ENCODE data around the gene SSU72. TPM values are rescaled to one million over a fixed set of nuclear protein-coding genes. Genes with fewer than 3 reads are reported as not detected.

SSU72 gene
- total RNA-seq, 1 donor from 2014 or later, result 116 TPM

DNA sequence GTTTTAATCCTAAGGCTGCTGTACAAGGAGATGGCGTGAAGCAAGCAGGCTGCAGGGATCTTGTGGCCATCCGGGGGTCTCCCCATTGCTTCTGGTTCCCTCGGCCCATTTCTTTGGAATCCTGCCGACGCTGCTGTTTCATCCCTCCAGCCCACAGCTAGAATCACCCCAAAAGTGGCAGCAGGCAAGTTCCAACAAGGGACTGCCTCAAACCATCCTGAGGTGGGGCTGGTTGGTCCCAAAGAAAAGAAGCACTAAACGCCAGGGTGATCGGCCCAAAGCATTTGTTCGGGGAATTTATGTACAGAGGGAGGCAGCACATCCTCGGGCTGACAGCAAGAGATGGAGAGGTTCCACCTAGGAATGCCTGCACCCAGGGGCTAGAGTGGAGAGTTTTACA is 36.1 kb upstream of the SSU72 start:
- no peak for DNase-seq (ENCODE audit: low spot score)

DNA sequence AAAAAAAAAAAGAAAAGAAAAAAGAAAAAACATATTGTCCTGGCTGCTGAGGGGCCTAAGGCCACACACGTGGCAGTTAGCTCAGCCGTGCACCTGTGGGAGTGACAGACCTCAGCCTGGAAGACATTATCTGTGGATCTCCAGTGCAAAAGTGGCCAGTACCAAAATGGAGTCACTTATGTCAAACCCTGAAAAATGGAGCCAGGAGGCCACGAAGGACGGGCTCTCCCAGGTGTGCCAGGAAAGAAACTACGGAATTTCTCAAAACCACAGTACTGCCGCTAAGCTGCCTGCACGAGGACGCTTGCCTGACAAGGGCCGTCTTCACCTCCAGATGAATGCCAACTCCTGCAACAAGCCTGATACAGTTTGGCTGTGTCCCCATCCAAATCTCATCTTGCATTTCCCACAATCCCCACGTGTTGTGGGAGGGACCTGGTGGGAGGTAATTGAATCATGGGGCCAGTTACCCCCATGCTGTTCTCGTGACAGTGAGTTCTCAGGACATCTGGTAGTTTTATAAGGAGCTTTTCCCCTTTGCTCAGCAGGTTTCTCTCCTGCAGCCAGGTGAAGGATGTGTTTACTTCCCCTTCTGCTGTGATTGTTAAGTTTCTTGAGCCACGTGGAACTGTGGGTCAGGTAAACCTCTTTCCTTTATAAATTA is 35.3 kb upstream of the SSU72 start:
- no peak for DNase-seq (ENCODE audit: low spot score)

DNA sequence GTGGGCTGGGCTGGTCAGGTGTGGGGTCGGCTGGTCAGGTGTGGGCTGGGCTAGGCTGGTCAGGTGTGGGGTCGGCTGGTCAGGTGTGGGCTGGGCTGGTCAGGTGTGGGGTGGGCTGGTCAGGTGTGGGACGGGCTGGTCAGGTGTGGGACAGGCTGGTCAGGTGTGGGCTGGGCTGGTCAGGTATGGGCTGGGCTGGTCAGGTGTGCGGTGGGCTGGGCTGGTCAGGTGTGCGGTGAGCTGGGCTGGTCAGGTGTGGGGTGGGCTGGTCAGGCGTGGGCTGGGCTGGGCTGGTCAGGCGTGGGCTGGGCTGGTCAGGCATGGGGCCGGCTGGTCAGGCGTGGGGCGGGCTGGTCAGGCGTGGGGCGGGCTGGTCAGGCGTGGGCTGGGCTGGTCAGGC is 31.6 kb upstream of the SSU72 start:
- DNase-seq (ENCODE audit: low spot score), result no peak

DNA sequence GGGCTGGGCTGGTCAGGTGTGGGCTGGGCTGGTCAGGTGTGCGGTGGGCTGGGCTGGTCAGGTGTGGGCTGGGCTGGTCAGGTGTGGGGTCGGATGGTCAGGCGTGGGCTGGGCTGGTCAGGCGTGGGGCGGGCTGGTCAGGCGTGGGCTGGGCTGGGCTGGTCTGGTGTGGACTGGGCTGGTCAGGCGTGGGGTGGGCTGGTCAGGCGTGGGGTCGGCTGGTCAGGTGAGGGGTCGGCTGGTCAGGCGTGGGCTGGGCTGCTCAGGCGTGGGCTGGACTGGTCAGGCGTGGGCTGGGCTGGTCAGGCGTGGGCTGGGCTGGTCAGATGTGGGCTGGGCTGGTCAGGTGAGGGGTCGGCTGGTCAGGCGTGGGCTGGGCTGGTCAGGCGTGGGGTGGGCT is 31.1 kb upstream of the SSU72 start:
- no peak for DNase-seq (ENCODE audit: low spot score)

DNA sequence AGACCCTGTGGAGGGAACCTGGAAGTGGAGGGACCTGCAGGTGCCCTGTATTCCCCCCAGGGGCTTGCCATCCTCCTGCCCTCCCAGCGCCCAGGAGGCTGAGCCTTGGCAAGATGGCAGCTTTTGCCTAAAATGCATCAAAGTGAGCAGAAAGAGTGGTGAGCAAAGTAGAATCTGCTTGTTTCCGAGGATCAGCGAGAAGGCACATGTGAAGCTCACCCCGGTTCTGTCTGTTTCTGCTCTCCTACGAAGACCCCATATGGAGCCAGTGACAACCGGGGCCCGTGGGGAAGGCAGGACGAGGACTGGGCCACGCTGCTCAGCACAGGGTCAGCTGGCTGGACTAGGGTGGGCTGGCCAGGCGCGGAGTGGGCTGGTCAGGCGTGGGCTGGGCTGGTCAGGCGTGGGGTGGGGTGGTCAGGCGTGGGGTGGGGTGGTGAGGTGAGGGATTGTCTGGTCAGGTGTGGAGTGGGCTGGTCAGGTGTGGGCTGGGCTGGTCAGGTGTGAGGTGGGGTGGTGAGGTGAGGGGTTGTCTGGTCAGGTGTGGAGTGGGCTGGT is 30.4 kb upstream of the SSU72 start:
- DNase-seq (ENCODE audit: low spot score), result no peak

DNA sequence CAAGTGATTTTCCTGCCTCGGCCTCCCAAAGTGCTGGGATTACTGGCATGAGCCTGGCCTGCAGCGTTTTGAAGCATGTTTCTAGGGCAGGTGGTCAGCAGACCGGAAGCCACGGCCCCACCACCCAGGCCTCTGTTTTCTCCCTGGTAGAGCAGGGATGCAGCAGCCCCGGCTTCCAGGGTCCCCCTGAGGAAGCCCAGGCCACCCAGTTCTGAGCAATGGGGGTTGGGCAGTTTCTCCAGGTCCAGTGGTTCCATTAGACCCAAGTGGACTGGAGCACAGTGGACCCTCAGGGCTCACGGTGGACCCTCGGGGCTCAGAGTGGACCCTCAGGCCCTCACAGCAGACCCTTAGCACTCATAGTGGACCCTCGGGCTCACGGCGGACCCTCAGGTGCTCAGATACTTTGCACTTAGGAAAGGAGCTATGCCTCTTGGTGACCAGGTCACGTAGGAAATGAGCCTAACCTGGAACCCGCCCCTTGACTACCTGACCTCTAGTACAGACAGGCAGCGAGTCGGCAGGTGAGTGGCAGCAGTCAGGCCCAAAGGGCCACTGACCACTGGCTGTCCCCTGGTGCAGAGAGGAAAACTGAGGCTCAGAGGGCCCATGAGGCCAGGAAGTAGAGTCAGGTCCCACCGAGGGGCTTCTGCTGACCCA is 29.8 kb upstream of the SSU72 start:
- DNase-seq (ENCODE audit: low spot score), result no peak

DNA sequence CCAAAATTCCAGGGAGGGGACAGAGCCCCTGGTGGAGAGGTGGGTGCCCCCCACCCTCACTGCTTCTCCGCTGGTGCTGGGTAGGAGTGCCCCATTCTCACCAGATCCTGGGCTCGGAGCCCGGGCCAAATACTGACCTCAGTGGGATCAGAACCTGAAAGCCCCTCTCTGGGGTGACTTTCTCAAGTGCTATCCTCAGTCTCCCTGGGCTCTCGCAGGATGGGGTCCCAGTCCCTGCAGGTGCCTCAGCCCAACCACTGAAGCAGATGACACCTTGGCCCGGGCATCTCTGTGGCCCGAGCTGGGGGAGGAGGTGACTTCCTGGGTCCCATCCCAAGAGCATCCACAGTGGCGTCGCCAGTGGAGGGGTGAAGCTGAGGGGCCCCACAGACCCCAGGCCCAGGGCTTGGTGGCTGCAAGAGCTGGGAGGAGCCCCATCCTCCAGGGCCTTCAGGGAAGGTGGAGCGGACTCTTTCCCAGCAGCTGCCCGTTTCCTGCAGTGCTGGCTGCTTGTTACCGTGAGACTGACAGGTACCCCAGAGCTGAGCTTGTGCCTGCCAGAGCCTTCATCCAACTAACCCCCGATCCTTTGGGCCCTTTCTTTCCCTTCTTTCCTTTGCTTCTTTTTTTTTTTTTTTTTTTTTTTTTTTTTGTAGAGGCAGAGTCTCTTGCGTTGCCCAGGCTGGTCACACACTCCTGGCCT is 29.2 kb upstream of the SSU72 start:
- no peak for DNase-seq (ENCODE audit: low spot score)

DNA sequence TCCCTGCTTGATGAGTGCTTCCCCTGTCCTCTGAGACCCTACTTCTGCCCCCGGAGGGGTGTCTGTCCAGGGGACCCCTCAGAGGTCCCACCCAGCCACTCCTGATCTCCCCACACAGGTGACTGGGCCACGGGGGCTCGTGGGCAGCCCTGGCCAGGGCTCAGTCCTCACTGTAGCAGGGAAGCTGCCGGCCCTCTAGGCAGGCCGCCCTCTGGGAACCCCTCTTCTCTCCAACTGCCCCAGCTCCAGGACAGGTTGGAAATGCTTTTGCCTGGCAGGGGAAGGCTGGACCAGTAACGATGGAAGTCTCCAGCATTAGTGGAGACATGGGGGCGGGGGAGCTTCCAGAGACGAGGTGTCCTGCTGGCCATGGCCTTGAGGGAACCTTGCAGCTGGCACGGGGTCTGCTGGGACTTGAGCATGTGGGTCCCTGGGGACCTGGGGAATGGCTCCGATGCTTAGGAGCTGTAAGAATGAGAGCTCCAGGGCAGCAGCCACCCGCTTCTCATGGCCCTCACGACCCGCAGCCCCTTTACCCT is 28.4 kb upstream of the SSU72 start:
- no peak for DNase-seq (ENCODE audit: low spot score)

DNA sequence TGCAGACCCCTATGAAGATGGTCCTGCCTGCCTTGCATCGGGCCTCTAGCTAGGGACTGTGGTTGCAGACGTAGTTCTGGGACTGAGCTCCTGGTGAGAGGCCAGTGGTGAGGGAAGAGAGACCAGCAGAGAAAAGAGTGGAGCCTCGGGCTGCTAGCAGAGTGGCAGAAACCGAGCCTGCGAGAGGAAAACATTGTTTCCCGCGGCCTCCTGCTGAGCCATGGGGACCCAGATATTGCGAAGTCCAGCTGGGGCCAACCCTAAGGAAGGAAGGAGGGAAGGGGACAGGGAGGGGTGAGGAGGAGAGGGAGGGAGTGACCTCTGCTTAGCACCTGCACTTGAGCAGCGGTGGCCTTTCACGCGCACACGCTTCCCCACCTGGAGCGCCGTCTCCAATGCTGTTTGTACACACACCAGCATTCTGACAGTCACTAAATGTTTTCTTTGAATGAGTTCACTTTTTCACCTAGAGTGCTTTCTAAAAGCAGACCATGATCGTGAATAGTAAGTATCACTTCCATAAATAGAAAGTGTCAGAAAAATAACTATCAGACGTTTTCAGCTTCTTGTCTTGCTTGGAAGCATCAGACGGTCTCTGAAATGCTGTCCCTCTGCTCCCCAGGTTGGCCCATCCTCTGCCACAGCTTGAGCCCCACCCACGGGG is 27.8 kb upstream of the SSU72 start:
- no peak for DNase-seq (ENCODE audit: low spot score)

DNA sequence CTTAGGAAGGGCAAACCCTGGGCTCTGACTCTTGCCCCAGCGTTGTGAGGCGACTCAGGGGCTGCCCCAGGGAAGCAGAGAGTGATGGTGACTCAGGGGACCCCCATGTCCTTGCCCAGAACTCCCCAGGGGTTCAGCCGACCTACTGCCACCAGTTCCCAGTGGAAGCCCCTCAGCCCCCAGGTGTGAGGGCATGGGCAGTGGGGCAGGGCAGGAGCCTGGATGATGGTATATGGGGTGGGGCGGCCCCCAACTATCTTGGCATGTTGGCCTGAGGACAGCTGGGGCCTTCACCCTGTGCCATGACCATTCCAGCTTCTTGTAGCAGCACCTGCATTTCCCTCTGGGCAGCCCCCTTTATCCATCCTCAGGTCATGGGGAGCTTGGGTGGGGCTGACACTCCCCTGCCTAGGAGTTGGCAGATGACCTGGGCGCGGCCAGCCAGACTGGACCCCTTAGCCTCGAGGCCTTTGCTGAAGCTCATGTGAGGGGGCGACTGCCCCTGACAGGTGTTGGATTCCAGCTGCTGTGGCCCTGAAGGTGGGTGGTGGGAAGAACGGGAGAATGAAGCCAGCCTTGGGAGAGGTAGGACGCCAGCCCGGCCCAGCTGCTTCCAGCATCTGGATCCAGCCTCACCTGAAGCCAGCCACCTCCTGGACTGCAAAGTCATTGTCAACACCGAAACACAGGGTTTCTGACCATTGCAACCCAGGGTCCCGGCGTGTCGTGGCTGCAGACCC is 27.1 kb upstream of the SSU72 start:
- DNase-seq (ENCODE audit: low spot score), result no peak

DNA sequence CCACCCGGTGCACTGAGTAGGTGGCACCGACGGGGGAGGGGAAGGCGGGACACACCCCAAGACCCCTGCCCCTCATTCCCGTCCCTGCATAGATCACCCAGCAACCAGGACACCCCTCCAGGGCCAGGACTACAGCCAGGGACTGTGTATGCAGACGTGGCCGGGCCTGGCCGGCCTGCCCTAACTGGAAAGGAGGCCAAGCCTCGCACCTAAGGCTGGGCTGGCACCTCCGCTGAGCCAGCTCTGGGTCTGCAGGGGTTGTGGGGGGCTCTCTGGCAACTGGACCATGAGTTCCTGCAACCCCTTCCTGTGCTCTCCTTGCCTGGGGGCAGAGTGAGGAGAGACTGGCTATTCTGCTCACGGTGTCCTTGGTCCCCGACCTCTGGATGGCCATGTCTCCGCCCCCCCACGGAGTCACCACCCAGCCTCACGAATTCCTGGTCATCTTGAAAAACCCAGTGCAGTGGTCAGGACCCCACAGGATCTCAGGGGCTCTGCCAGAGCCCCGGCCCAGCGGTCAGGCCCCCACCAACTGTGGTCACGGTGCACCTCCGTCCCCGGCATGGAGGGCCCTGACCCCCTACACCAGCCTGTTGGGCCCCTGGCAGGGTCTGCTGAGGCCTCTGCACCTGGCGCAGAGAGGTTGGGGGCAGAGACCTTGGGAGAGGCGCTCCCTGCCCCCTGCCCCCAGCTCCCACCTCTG is 26.3 kb upstream of the SSU72 start:
- no peak for DNase-seq (ENCODE audit: low spot score)

DNA sequence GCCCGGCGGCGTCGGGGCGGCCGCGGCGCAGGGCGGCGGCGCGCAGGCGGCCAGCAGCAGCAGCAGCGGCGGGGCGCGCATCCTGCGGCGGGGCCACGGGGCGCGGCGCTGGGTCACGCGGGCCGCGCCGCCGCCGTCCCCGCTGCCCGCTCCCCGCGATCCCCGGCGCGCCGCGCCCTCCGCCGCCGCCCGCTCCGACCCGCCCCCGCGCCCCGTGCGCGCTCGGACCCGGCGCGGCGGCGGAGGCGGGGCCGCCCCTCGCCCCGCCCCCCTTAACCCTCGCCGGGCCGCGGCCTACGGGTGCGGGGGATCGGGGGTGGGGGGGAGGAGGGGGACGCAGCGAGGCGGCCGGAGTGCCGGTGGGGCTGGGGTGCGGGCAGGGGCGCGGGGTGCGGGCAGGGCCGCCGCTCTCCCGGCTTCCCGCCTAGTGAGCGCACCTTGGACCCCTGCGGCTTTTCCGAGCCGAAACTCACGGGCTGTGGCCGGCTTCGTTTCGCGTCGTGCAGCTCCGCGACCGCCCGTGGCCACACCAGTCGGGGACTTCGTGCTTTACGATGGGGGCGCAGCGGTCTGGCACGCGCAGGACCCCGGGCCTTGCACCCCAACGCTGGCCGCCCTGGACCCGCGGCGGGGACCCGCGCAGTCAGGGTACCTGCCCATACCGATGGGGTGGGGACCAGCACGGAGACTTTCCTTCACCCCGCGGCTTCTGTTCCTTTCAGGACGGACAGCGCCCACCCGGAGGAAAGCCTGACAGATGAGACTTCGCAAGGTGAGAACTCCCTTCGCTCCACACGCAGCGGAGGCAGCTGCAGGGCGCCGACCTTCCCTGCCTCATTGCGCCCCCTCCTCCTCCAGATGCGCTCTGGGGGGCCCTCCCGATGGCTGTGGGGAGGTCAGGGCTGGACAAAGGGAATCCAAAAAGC is 25.5 kb upstream of the SSU72 start, which contains the start of gene FNDC10:
FNDC10 (minus strand) TSS at position 201 of the 926 bp plus-strand sequence; CDS start at position 81, 120 bp downstream.
- no peak for DNase-seq (ENCODE audit: low spot score)

DNA sequence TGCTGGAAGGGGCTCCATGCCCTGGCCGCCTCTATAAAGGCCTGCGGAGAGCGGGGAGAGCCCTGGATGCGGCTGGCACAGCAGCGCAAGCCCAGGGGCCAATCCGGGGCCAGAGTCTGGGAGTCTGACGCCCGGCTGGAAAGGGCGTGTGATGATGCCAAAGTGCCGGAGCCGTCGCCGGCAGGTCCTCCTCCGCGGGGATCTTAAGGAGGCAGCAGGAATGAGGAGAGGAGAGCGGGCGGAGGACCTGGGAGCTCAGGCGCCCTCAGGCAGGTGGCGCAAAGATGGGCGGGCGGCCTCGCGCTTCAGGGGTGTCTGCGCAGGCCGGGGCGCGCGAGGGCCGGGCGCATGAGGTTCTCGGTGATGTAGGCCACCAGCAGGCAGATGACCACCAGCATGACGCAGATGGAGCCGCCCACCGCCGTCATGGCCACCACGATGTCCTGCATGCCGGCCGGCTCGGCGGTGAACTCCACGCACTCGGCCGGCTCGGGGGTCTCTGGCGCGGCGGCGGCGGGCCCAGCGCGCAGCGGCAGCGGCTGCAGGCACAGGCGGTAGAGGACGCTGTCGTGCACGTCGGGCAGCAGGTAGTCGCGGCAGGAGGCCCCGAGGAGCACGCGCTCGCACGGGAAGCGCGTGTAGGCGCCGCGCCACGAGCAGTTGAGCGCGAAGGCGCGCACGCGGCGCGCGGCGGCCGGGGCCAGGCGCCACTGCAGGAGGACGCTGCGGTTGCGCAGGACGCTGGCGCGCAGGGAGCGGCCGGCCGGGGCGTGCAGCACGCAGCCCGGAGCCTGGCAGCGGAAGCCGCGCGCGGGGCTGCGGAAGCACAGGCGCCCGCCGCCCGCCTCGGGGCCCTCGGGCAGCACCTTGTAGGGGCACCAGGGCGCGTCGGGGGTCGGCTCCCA is 24.6 kb upstream of the SSU72 start:
- no peak for DNase-seq (ENCODE audit: low spot score)

DNA sequence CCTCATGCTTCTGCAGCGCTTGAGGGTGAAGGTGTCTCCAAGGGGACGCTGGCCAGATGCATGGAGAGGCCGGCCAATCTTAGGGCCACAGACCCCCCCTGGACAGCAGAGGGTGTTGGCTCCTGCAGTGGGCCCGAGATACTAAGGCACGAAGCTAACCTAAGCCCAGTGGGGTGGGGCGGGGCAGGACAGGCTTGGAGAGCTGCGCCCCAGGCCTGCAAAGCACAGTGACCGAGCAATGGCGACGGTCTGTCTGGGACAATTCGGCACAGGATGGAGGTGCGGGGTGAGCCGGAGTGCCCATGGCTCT is 24.0 kb upstream of the SSU72 start:
- no peak for DNase-seq (ENCODE audit: low spot score)

DNA sequence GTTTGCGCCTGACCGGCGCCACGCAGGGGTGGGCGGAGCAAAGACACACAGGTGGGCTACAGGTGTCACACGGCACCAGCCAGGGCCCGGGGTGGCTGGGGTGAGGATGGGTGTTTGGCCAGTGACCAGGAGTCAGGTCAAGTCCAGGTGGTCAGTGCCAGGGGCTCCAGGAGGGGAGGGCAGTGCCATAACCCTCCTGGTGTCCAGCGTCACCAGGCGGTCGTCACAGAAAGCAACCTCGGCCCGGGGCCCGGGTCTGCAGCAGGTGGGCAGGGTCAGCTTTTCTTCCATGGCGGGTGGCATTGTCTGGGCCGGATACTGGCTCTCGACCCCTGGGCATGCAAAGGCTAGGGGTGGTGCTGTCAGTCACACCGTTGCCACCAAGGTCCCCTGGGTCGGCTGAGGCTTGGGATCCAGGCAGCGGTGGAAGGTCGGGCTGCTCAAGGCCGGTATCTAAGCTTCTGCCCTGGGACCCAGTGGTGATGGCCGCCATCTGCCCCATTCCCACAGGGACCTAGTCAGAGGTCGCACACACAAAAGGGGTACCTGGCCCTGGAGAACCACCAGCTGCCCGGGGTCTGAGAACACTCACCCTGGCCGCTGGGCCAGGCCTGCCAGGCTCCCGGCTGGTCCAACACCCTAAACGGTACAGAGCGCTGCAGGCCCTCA is 23.5 kb upstream of the SSU72 start:
- DNase-seq (ENCODE audit: low spot score), result no peak

DNA sequence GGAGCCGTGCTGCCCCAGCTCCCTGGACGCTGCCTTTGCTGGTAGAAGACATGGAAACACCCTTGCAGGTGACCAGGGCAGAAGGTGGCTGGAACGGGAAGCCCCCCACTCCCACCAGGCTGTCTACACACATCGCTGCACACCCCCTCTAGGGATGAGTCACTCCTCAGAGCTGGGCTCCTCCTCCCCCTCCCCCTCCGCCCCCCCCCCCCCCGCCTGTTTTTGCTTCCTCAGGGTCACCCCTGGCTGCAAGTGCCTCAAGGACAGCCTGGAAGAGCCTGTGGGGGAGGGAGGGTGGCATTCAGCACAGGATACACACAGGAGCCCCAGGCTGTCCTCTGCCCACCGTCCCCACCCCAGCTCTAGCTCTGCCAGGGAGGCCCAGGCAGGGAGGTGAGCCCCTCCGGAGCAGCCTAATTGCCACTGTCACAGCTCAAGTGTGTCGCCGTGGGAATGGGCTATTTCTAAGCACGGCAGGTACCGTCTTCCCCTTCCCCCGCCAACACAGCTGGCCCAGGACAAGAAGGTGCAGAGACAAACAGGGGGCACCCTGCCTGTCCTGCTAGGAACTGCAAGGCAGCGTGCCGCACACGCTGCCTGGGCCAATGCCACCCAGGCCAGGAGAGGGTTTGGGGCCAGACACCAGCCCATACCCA is 22.7 kb upstream of the SSU72 start:
- no peak for DNase-seq (ENCODE audit: low spot score)

DNA sequence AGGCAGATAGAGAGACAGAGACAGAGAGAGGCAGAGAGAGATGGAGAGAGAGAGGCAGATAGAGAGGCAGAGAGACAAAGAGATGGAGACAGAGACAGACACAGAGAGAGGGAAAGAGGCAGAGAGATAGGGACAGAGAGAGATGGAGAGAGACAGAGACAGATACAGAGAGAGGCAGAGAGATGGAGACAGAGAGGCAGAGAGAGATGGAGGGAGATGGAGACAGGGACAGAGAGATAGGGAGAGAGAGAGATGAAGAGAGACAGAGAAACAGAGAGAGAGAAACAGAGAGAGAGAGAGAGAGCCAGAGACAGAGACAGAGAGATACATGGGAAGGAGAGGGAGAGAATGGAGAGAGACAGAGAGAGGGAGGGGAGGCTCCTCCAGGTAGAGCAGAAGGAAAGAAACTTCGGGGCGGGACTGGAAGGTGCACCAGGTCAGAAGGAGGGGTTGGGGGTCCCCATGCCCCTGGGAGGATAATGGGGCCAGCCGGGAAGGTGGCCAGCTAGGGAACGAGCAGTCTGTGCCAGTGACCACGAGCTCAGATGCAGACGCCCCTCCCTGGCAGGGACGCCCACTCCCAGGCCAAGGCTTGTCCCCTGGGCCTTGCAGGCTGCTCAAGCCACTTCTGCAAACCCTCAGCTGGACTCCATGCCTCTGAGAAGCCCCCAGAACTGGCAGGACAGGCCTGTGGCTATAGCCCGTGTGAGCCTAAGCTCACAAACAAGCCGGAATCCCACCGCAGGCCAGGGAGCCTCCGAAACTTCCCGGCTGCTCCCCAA is 22.0 kb upstream of the SSU72 start:
- no peak for DNase-seq (ENCODE audit: low spot score)

Measured in ureter (tissue), 1 donor.